SK-N-SH (cell line): ENCODE measurements around the gene ZNF689. TPM values are rescaled to one million over a fixed set of nuclear protein-coding genes. Genes with fewer than 3 reads are reported as not detected.

ENCODE experiments used
- CTCF ChIA-PET: fragments of 300-600, 350-600 bp; formaldehyde crosslinking; extraction: SDS; loops from one replicate; lab custom pipeline; 2021; lab: Yijun Ruan, JAX
- POLR2A ChIA-PET: fragments of 350-600 bp; sonication (Branson Sonifier 250); formaldehyde crosslinking; extraction: SDS; loops from one replicate; lab custom pipeline; 2020; ENCODE audit warnings: antibody characterized with exemption, inconsistent platforms; lab: Yijun Ruan, JAX
- DNase-seq: peaks from one replicate; pipeline ENCODE4 v3.0.0; 2012
- H2AFZ ChIP-seq: fragments of 200-600 bp; sonication (generic); 2 replicates; pipeline ENCODE4 v1.8.1; 2016; ENCODE audit warnings: antibody characterized with exemption, mild to moderate bottlenecking, low read depth
- H3F3A ChIP-seq: fragments of 200-600 bp; sonication (generic); replicated peaks from 2 replicates; pipeline ENCODE3; 2016; ENCODE audit warnings: antibody characterized with exemption, mild to moderate bottlenecking; ENCODE audit not compliant: insufficient read depth
- H3K27ac ChIP-seq, 2 experiments: fragments of 200-500 bp in 1 of 2; fragments of 200-600 bp in 1 of 2; sonication (Bioruptor generic) in 1 of 2; sonication (generic), shearing (Covaris generic) in 1 of 2; 2 replicates each; pipeline versions ENCODE4 v1.5.1 to v1.6.1; 2014 to 2016; ENCODE audit warnings: low read depth in 2 of 2, inconsistent platforms in 1 of 2, low read length in 1 of 2, mild to moderate bottlenecking in 1 of 2, mixed read lengths in 1 of 2
- H3K27me3 ChIP-seq: fragments of 200-600 bp; sonication (generic), shearing (Covaris generic); 2 replicates; pipeline ENCODE4 v1.6.1; 2016; ENCODE audit warnings: mixed run types; ENCODE audit not compliant: insufficient read depth
- H3K36me3 ChIP-seq, 2 experiments: fragments of 200-500 bp in 1 of 2; fragments of 200-600 bp in 1 of 2; sonication (Bioruptor generic) in 1 of 2; sonication (generic) in 1 of 2; replicated peaks in 1 of 2; 2 replicates each; pipeline versions ENCODE3 to v1.5.1; 2014 to 2016; ENCODE audit warnings: low read length in 1 of 2, mild to moderate bottlenecking in 1 of 2; ENCODE audit not compliant: insufficient read depth in 2 of 2, control insufficient read depth in 1 of 2
- H3K4me1 ChIP-seq, 2 experiments: fragments of 200-500 bp in 1 of 2; fragments of 200-600 bp in 1 of 2; sonication (Bioruptor generic) in 1 of 2; sonication (generic), shearing (Covaris generic) in 1 of 2; 2 replicates each; pipeline versions ENCODE4 v1.5.1 to v1.6.1; 2014 to 2016; ENCODE audit warnings: low read depth in 1 of 2, low read length in 1 of 2, mixed run types in 1 of 2; ENCODE audit not compliant: insufficient read depth in 2 of 2, control insufficient read depth in 1 of 2
- H3K4me2 ChIP-seq: fragments of 200-600 bp; sonication (generic), shearing (Covaris generic); 2 replicates; pipeline ENCODE4 v1.6.1; 2017; ENCODE audit warnings: mixed run types
- H3K4me3 ChIP-seq, 2 experiments: fragments of 200-500 bp in 1 of 2; fragments of 200-600 bp in 1 of 2; sonication (Bioruptor generic) in 1 of 2; sonication (generic), shearing (Covaris generic) in 1 of 2; 2 replicates each; pipeline versions ENCODE4 v1.5.1 to v1.8.1; 2014 to 2016; ENCODE audit warnings: low read depth in 2 of 2, inconsistent platforms in 1 of 2, low read length in 1 of 2, mild to moderate bottlenecking in 1 of 2, mixed read lengths in 1 of 2, moderate library complexity in 1 of 2
- H3K79me2 ChIP-seq: fragments of 200-600 bp; sonication (generic); 2 replicates; pipeline ENCODE4 v1.8.1; 2017; ENCODE audit warnings: mild to moderate bottlenecking; ENCODE audit not compliant: insufficient read depth
- H3K9ac ChIP-seq: fragments of 200-600 bp; sonication (generic); 2 replicates; pipeline ENCODE4 v1.6.1; 2017; ENCODE audit warnings: mixed run types
- H3K9me2 ChIP-seq: fragments of 200-600 bp; sonication (generic); 2 replicates; pipeline ENCODE4 v1.6.1; 2017; ENCODE audit warnings: mixed run types
- H3K9me3 ChIP-seq: fragments of 200-600 bp; sonication (generic); 2 replicates; pipeline ENCODE4 v1.6.1; 2017; ENCODE audit warnings: mixed run types, mild to moderate bottlenecking, moderate library complexity
- H4K20me1 ChIP-seq: fragments of 200-600 bp; sonication (generic); 2 replicates; pipeline ENCODE4 v1.6.1; 2017; ENCODE audit warnings: mild to moderate bottlenecking, mixed run types; ENCODE audit not compliant: insufficient read depth
- ELF1 ChIP-seq: IDR thresholded peaks from 2 replicates; pipeline ENCODE4 v1.4.0; 2012
- EP300 ChIP-seq, 2 experiments: IDR thresholded peaks; 2 replicates each; pipeline versions ENCODE4 v1.4.0 to v1.6.1; 2012; ENCODE audit warnings: borderline replicate concordance in 1 of 2, low read depth in 1 of 2, low read length in 1 of 2
- EZH2phosphoT487 ChIP-seq: fragments of 200-600 bp; sonication (generic); IDR thresholded peaks from 2 replicates; pipeline ENCODE4 v1.6.1; 2017; ENCODE audit warnings: low read depth, mixed run types, mild to moderate bottlenecking, antibody characterized with exemption, moderate library complexity, borderline replicate concordance
- FOXM1 ChIP-seq: IDR thresholded peaks from 2 replicates; pipeline ENCODE4 v1.4.0; 2012; ENCODE audit warnings: low read depth, mild to moderate bottlenecking
- GABPA ChIP-seq: IDR thresholded peaks from 2 replicates; pipeline ENCODE4 v1.4.0; 2012; ENCODE audit warnings: low read depth, mild to moderate bottlenecking
- IRF3 ChIP-seq: fragments of 150-350 bp; IDR thresholded peaks from 2 replicates; pipeline ENCODE4 v1.6.1; 2016; ENCODE audit warnings: mild to moderate bottlenecking, low read depth, low read length
- JUND ChIP-seq: IDR thresholded peaks from 2 replicates; pipeline ENCODE4 v1.4.0; 2012
- MEF2A ChIP-seq: IDR thresholded peaks from 2 replicates; pipeline ENCODE4 v1.4.0; 2012; ENCODE audit warnings: low read depth, borderline replicate concordance
- MXI1 ChIP-seq: IDR thresholded peaks from 2 replicates; pipeline ENCODE4 v1.6.1; 2012; ENCODE audit warnings: mild to moderate bottlenecking, low read depth, low read length, improper control_type of control experiment
- NRF1 ChIP-seq: IDR thresholded peaks from 2 replicates; pipeline ENCODE4 v1.6.1; 2012; ENCODE audit warnings: low read depth, mild to moderate bottlenecking, low read length
- RAD21 ChIP-seq: IDR thresholded peaks from 2 replicates; pipeline ENCODE4 v1.6.1; 2012; ENCODE audit warnings: mild to moderate bottlenecking, low read length
- RCOR1 ChIP-seq: fragments of 150-350 bp; IDR thresholded peaks from 2 replicates; pipeline ENCODE4 v1.6.1; 2017; ENCODE audit warnings: antibody characterized with exemption, low read length
- RFX5 ChIP-seq: IDR thresholded peaks from 2 replicates; pipeline ENCODE4 v1.6.1; 2012; ENCODE audit warnings: mild to moderate bottlenecking, improper control_type of control experiment, low read length
- RXRA ChIP-seq: IDR thresholded peaks from 2 replicates; pipeline ENCODE4 v1.4.0; 2012; ENCODE audit warnings: low read depth, mild to moderate bottlenecking, borderline replicate concordance
- SMC3 ChIP-seq: IDR thresholded peaks from 2 replicates; pipeline ENCODE4 v1.6.1; 2012; ENCODE audit warnings: low read depth, low read length, improper control_type of control experiment
- USF1 ChIP-seq: IDR thresholded peaks from 2 replicates; pipeline ENCODE4 v1.4.0; 2012; ENCODE audit warnings: low read depth, borderline replicate concordance
- USF2 ChIP-seq: fragments of 150-350 bp; IDR thresholded peaks from 2 replicates; pipeline ENCODE4 v1.6.1; 2017; ENCODE audit warnings: antibody characterized with exemption, low read length, low read depth, borderline replicate concordance
- ZBTB33 ChIP-seq: IDR thresholded peaks from 2 replicates; pipeline ENCODE4 v1.4.0; 2012; ENCODE audit warnings: low read depth, borderline replicate concordance
- WGBS: methylation state at CpG from one replicate; pipeline ENCODE4 v1.1.6; 2017; ENCODE audit warnings: low lambda C conversion rate; 5-methylcytosine and 5-hydroxymethylcytosine counted together
- polyA plus RNA-seq, 3 experiments: library from polyadenylated mRNA; depleted of rRNA; stranded (reverse); fragments of >200 nt; gene quantifications; 2 replicates each; pipeline ENCODE4 v1.2.3, GENCODE V29; 2012

ZNF689 gene
- polyA plus RNA-seq, 1 of the 3 experiments (the other 2 are of a cell fraction) = 2.9 TPM

- no peak overlapping the region for H2AFZ ChIP-seq
- H3F3A ChIP-seq = no peaks in the 10 kb centered on the region
- H3K79me2 ChIP-seq = no peaks in the 10 kb centered on the region
- ChIA-PET CTCF (interaction anchor here (1.4 to 7.8 kb wide), 2 partner anchors 11 to 28 kb away, joined by 4 to 65 read pairs; no protein-coding TSS in a partner anchor), POLR2A (interaction anchor here (1.2 kb wide), 1 partner anchor 55 kb away, joined by 3 read pairs; no protein-coding TSS in a partner anchor)
- no peaks in the 10 kb centered on the region for H4K20me1 ChIP-seq
- H3K4me3 ChIP-seq = no peak overlapping the region
- 91% methylated on average over 9 of the region's 9 CpGs for WGBS
- no peaks in the 10 kb centered on the region for H3K27me3 ChIP-seq
- TF ChIP-seq MXI1 = no peak
- no peak for TF ChIP-seq GABPA
- no peak for TF ChIP-seq FOXM1
- no peak for TF ChIP-seq RCOR1
- TF ChIP-seq ZBTB33 = no peak
- TF ChIP-seq SMC3 = no peak
- TF ChIP-seq RFX5 = no peak
- no peak for TF ChIP-seq MEF2A
- no peak for TF ChIP-seq IRF3
- no peak for TF ChIP-seq RXRA
- TF ChIP-seq JUND = no peak
- no peak for TF ChIP-seq RAD21
- no peak for TF ChIP-seq EZH2phosphoT487
- TF ChIP-seq USF2 = no peak
- TF ChIP-seq ELF1 = no peak
- TF ChIP-seq EP300 (IDR thresholded peaks at IDR 0.05; ENCODE audit: borderline replicate concordance in 1 of 2, low read depth in 1 of 2, low read length in 1 of 2) = no peak
- TF ChIP-seq NRF1 = no peak
- no peak for TF ChIP-seq USF1
- no peaks in the 10 kb centered on the region for H3K9me2 ChIP-seq
- H3K9ac ChIP-seq = no peak overlapping the region
- H3K4me1 ChIP-seq = no peaks in the 10 kb centered on the region
- H3K36me3 ChIP-seq = no peaks in the 10 kb centered on the region
- no peaks in the 10 kb centered on the region for H3K9me3 ChIP-seq
- DNase-seq = no peak
- H3K27ac ChIP-seq = no peak overlapping the region
- H3K4me2 ChIP-seq = no peak overlapping the region
These were observed 16.0 kb upstream of the ZNF689 start for GRCh38 chr16:30626236-30626635.
